Measurements from ENCODE around the gene SLC2A8. TPM values are rescaled to one million over a fixed set of nuclear protein-coding genes. Genes with fewer than 3 reads are reported as not detected.

The SLC2A8 gene
- total and polyA plus RNA-seq, 12 donors: 17.1 to 121 (median 62.0) TPM

- 88 to 95% (median 94%) methylated on average over 4 of the region's 4 CpGs for WGBS, 4 donors
- Histone ChIP-seq H3K27ac (no peak overlapping the region), H3K27me3 (no peaks in the 10 kb centered on the region), H3K36me3 (replicated peaks in 1 of 2) (peaks cover 0 to 9% of the 10 kb centered on the region in 2 donors), H3K9me3 (replicated peaks in 1 of 3) (no peaks in the 10 kb centered on the region), H3K4me1 (replicated peaks in 1 of 2) (no peaks in the 10 kb centered on the region), H3K4me3 (no peak overlapping the region)
- TF ChIP-seq CTCF (IDR thresholded peaks at IDR 0.05) (no peak), POLR2A (IDR thresholded peaks at IDR 0.05) (no peak)
- no peak for DNase-seq
- intact Hi-C loops (cut with DNase I): no loop called here
Measured at GRCh38 chr9:127351182-127352166, 45.5 kb upstream of the SLC2A8 start.

- peaks cover 0 to 24% of the 10 kb centered on the region in 2 donors for H3K36me3 ChIP-seq (replicated peaks in 1 of 2)
Measured at GRCh38 chr9:127353882-127354281, 43.1 kb upstream of the SLC2A8 start.

GRCh38 chr9:127356906-127357305, 40.1 kb upstream of the SLC2A8 start:
- Histone ChIP-seq H3K36me3 (replicated peaks in 1 of 2) (peaks cover 0 to 24% of the 10 kb centered on the region in 2 donors), H3K27me3 (no peaks in the 10 kb centered on the region), H3K4me1 (replicated peaks in 1 of 2) (no peaks in the 10 kb centered on the region), H3K27ac (no peak overlapping the region), H3K9me3 (replicated peaks in 1 of 3) (no peaks in the 10 kb centered on the region), H3K4me3 (no peak overlapping the region)
- 72 to 89% (median 83%) methylated on average over 4 of the region's 4 CpGs for WGBS, 4 donors
- DNase-seq: no peak
- TF ChIP-seq POLR2A (IDR thresholded peaks at IDR 0.05) (no peak), CTCF (IDR thresholded peaks at IDR 0.05) (no peak)
- intact Hi-C loops (cut with DNase I): no loop called here

More at GRCh38 chr9:127353882-127354281, 43.1 kb upstream of the SLC2A8 start:
- Histone ChIP-seq H3K27ac (no peak overlapping the region), H3K27me3 (no peaks in the 10 kb centered on the region), H3K4me3 (no peak overlapping the region), H3K4me1 (replicated peaks in 1 of 2) (no peaks in the 10 kb centered on the region), H3K9me3 (replicated peaks in 1 of 3) (no peaks in the 10 kb centered on the region)
- peak in 1 of 7 donors; percentile 13 for DNase-seq
- no peak for TF ChIP-seq CTCF (IDR thresholded peaks at IDR 0.05)
- TF ChIP-seq POLR2A (IDR thresholded peaks at IDR 0.05): no peak
- 69 to 85% (median 76%) methylated on average over 5 of the region's 5 CpGs for WGBS, 4 donors
- intact Hi-C loops (cut with DNase I): no loop called here

GRCh38 chr9:127358023-127358535, 38.9 kb upstream of the SLC2A8 start:
- WGBS, 4 donors: 89 to 91% (median 90%) methylated on average over 3 of the region's 3 CpGs

More at GRCh38 chr9:127358023-127358535, 38.9 kb upstream of the SLC2A8 start:
- DNase-seq: no peak
- intact Hi-C loops (cut with DNase I): no loop called here
- H3K4me1 ChIP-seq (replicated peaks in 1 of 2): no peaks in the 10 kb centered on the region
- no peak overlapping the region for H3K27ac ChIP-seq
- H3K9me3 ChIP-seq (replicated peaks in 1 of 3): no peaks in the 10 kb centered on the region
- H3K36me3 ChIP-seq (replicated peaks in 1 of 2): peaks cover 0 to 24% of the 10 kb centered on the region in 2 donors
- no peaks in the 10 kb centered on the region for H3K27me3 ChIP-seq
- TF ChIP-seq POLR2A (IDR thresholded peaks at IDR 0.05) (no peak), CTCF (IDR thresholded peaks at IDR 0.05) (no peak)
- H3K4me3 ChIP-seq: no peak overlapping the region

Measured in adrenal gland (tissue), 12 donors.